C1 segment of cervical spinal cord (tissue), 14 donors: ENCODE data around the gene CHDH.

Experiments used
- DNase-seq, 14 donors: peaks; one replicate each; lab custom pipeline; 2025; lab: John Stamatoyannopoulos, UW

CHDH gene

DNA sequence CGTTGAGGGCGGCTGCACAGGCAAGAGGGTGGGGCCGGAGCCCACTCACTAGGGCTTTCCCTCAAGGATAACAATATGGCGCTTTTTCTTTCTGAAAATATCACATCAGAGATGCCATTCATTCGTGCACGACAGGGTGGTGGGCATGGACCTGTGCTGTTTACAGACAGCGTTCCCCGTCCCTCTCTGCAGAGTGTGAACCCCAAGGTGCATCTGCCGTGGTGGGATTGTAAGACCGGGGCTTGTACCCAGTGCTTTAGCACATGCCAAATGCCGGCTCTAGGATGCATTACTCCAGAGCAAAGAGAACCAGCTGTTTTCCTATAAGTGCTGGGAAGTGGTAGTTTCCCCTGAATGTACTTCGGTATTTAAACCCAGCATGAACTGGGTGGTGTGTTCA lies 37.0 kb downstream of the CHDH start:
- DNase-seq: no peak

GRCh38 chr3:53808496-53808895 lies 37.7 kb downstream of the CHDH start:
- DNase-seq: no peak

DNA sequence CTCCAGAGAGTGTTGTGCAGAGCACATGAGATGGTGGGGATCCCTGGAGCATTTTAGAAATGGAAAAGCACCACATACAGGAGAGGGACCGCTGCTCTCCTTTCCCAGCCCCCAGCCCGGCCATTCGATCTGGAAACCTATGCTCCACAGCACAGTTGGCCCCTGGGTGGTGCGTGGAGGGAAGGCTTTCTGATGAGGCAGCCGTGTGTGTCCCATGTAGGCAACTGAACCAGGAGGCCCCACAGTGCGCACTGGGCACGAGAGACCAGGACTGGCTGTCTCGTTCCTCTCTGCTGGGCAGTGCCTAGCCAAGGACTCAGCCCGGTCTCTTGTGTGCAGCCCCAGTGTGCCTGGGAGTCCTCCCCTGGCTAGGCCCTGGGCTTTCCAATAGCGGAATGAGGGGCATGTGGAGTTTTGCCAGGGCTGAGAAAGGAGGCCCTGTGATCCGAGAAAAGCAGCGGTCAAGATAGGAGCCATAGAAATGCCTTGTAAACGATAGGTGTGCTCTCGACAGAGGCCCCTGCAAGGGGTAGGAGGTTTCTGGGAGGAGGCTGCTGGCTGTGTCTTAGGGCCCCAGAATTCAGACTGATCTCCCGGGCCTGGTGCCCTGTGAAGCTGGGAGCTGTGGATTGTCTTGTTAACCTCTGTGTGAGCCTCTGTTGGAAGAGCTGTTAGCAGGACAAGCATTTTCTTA lies 39.0 kb downstream of the CHDH start:
- no peak for DNase-seq

DNA sequence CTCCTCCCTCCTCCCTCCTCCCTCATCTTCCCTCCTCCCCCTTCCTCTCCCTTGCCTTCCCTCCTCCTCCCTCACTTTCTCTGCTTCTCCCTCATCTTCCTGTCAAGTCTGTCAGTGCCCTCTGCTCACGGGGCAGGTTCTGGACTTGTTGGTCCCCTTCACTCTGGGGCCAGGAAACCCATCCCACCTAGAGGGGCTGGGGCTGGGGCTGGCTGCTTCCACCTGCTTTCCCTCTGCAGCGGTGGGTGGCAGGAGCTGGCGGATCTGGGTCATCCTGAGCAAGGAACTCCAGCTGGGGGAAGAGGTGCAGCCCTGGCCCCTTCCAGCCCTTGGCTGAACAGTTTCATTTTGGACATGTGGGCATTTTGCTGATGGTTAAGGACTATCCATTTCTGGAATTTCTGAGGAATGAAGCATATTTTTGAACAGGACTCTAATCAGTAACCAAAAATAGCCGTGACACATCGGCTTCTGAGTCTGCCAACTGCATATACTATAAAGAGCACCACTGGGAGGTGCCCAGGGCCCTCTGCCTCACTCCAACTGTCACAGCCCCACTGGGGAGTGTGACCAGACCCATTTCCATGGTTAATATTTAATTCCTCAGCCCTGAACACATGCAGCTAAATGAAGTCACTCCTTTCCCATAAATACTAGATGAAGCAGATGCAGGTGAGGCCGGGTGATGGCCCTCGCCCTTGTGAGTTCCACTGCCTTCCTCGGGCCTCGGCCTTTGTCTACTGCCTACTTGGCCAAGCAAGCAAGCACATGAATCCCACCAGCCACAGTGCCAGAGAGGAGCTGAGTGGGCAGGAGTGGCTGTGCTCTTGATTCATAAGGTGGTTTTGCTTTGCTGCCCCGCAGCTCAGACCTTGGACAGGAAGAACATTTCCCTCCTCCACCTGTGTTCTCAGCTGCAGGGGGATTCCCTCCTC lies 39.8 kb downstream of the CHDH start:
- no peak for DNase-seq

DNA sequence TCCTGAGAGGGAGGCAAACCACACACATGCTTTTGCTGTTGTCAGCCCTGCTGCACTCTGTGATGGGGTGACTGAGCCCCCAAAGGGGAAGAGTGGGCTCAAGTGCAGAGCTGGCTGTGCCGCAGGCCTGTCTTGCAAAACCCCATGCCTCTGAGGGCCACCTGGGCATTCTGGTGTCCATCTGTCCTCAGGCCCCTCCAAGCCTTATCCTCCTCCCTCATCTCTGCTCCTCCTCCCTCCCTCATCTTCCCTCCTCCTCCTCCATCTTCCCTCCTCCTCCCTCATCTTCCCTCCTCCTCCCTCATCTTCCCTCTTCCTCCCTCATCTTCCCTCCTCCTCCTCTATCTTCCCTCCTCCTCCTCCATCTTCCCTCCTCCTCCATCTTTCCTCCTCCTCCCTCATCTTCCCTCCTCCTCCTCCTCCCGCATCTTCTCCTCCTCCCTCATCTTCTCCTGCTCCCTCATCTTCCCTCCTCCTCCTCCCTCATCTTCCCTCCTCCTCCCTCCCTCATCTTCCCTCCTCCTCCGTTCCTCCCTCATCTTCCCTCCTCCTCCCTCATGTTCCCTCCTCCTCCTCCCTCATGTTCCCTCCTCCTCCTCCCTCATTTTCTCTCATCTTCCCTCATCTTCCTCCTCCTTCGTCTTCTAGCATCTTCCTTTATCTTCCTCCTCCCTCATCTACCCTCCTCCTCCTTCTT lies 40.6 kb downstream of the CHDH start:
- DNase-seq: no peak

DNA sequence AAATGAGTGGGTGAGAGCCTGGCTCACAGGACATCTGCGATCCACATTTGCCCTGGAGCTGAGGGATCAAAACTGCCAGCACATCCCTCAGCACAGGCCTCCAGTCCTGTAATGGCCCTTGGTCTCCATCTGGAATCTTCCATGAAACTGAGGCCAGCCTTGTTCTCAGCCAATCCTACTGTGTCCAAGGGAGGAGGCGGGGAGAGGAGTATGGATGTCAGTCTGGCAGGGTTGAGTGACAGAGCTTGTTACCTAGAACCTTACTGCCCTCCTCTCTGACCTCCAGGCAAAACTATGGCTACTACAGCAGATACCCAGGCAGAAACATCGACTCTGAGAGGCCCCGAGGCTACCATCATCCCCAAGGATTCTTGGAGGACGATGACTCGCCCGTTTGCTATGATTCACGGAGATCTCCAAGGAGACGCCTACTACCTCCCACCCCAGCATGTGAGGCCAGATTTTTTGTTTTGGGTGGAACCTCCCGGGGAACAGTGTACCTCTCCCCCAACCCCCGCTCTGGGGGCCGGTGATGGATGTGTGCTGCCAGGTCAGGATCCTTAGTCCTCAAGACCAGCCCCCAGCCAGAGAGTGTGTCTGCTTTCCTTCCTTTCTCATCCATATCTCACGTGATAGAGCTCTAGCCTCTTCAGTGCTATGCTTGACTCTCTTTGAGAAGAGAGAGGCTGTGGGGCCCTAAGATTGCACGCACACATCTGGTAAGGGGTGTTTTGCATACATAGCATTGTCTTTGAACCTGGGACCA lies 41.3 kb downstream of the CHDH start:
- no peak for DNase-seq

- DNase-seq: no peak
Measured at GRCh38 chr3:53803816-53804695, 42.2 kb downstream of the CHDH start.

- no peak for DNase-seq
Measured at GRCh38 chr3:53803124-53803815, 42.9 kb downstream of the CHDH start.

DNA sequence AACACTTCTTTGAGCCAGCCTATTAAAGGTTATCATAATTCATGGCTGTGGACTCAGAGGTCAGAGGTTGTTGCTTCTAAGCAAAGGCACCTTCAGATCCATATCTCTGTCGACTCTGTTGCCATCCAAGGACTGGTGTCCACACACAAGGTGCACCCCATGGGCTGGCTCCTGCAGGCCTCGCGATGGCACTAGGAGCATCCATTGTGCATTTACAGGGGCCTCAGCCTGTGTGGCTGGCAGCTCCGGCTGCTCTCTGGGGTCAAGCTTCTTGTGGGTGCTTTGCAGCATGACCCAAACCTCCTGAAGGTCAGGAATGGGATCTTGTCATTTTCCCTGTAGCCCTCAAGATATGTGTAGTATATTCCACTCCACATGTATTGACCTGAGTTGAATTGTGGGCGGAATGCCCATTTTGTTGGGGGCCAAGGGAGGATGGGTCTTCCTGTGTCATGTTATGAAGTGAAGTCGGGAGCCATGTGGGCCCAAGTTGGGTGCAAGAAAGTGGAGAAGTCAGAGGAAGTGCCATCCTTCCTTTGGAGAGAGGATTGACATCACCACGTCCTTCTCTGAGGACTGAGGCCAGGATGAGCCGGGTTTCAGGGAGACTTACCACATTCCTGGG lies 43.9 kb downstream of the CHDH start:
- no peak for DNase-seq

- DNase-seq: no peak
Measured at GRCh38 chr3:53801319-53801718, 44.9 kb downstream of the CHDH start.

- DNase-seq: no peak
Measured at GRCh38 chr3:53800041-53800906, 45.9 kb downstream of the CHDH start.

GRCh38 chr3:53799338-53799865 lies 46.8 kb downstream of the CHDH start:
- no peak for DNase-seq

GRCh38 chr3:53798144-53798543 lies 48.1 kb downstream of the CHDH start:
- DNase-seq: no peak

- peak in 9 of 14 donors; percentile 12 to 95 (median 19) for DNase-seq
Measured at GRCh38 chr3:53795789-53796560, 50.2 kb downstream of the CHDH start.

GRCh38 chr3:53795176-53795575 lies 51.0 kb downstream of the CHDH start:
- DNase-seq: no peak

- no peak for DNase-seq
Measured at GRCh38 chr3:53794597-53794996, 51.6 kb downstream of the CHDH start.

- DNase-seq: no peak
Measured at GRCh38 chr3:53792866-53793265, 53.4 kb downstream of the CHDH start.
